ENCODE measurements around the gene KCNQ5. TPM values are rescaled to one million over a fixed set of nuclear protein-coding genes. Genes with fewer than 3 reads are reported as not detected.

The KCNQ5 gene
- total and polyA plus RNA-seq, 2 of the 8 experiments (the other 6 are each of a cell fraction or from before 2014, with no cell fraction given): 0.83 to 1.2 TPM

GRCh38 chr6:73028124-73028766 lies 406.4 kb downstream of the KCNQ5 start (continued):
- TF ChIP-seq MAFK (IDR thresholded peaks at IDR 0.05; ENCODE audit: low read depth, low read length): no peak
- TF ChIP-seq BRCA1 (IDR thresholded peaks at IDR 0.05; ENCODE audit: low read depth, low read length): no peak
- no peak for TF ChIP-seq SP2 (IDR thresholded peaks at IDR 0.05; ENCODE audit: low read length)
- no peak for TF ChIP-seq EP300 (IDR thresholded peaks at IDR 0.05; ENCODE audit: borderline replicate concordance in 1 of 2, low read depth in 2 of 2, low read length in 2 of 2)
- no peak for TF ChIP-seq POLR2A (IDR thresholded peaks at IDR 0.05; ENCODE audit: control extremely low read depth in 1 of 2, low read depth in 2 of 2, low read length in 2 of 2)
- no peak for TF ChIP-seq NANOG (IDR thresholded peaks at IDR 0.05; ENCODE audit: insufficient read depth, low read depth, low read length, poor library complexity, severe bottlenecking)
- no peak for TF ChIP-seq ATF3 (IDR thresholded peaks at IDR 0.05; ENCODE audit: insufficient read depth, low read depth, low read length)
- TF ChIP-seq JUN (IDR thresholded peaks at IDR 0.05; ENCODE audit: low read depth, low read length): no peak
- TF ChIP-seq TEAD4 (IDR thresholded peaks at IDR 0.05; ENCODE audit: low read depth, low read length): peak; percentile 85
- TF ChIP-seq MAX (IDR thresholded peaks at IDR 0.05): peak; percentile 72
- TF ChIP-seq RXRA (IDR thresholded peaks at IDR 0.05; ENCODE audit: insufficient read depth, low read depth, low read length): no peak
- no peak for TF ChIP-seq CHD1 (IDR thresholded peaks at IDR 0.05; ENCODE audit: low read depth, low read length)
- TF ChIP-seq ZNF274 (IDR thresholded peaks at IDR 0.05; ENCODE audit: borderline replicate concordance, extremely low read depth, low read length): no peak
- no peak for TF ChIP-seq JUND (IDR thresholded peaks at IDR 0.05; ENCODE audit: low read length)
- peak; percentile 75 for TF ChIP-seq E2F6 (IDR thresholded peaks at IDR 0.05)
- no peak for TF ChIP-seq ATF2 (IDR thresholded peaks at IDR 0.05; ENCODE audit: low read length)
- TF ChIP-seq ASH2L (IDR thresholded peaks at IDR 0.05; ENCODE audit: low read length): peak; percentile 33

Measured in H1 (cell line).